Activated naive CD8-positive, alpha-beta T cell treated with anti-CD3 and anti-CD28 coated beads, Interleukin-2, amount 50 U/mL, for 24 hours (primary cell): ENCODE data around the gene GLIS1.
"Not testable (repeated sequence)": the region's sequence is repeated elsewhere in the genome, so short reads cannot be mapped to it uniquely, and the experiment has no call there.

Experiments
- ATAC-seq: fragments of 150-1000 bp; cut with Tn5 transposase; one replicate; pipeline ENCODE4 v1.10.0; 2021
- DNase-seq: peaks from one replicate; pipeline ENCODE4 v3.0.0; 2021
- H3K27ac Mint-ChIP-seq: one replicate; pipeline ENCODE4 v1.8.0; 2021; ENCODE audit warnings: mild to moderate bottlenecking, mixed read lengths
- H3K27me3 Mint-ChIP-seq: one replicate; pipeline ENCODE4 v1.8.0; 2021; ENCODE audit warnings: mixed read lengths
- H3K36me3 Mint-ChIP-seq: one replicate; pipeline ENCODE4 v1.8.0; 2021; ENCODE audit warnings: low read depth, mixed read lengths
- H3K4me1 Mint-ChIP-seq: one replicate; pipeline ENCODE4 v1.8.0; 2021; ENCODE audit warnings: mixed read lengths
- H3K4me3 Mint-ChIP-seq: one replicate; pipeline ENCODE4 v1.8.0; 2021; ENCODE audit warnings: mild to moderate bottlenecking, moderate library complexity, mixed read lengths
- H3K9me3 Mint-ChIP-seq: one replicate; pipeline ENCODE4 v1.8.0; 2021; ENCODE audit warnings: mixed read lengths

The GLIS1 gene

DNA sequence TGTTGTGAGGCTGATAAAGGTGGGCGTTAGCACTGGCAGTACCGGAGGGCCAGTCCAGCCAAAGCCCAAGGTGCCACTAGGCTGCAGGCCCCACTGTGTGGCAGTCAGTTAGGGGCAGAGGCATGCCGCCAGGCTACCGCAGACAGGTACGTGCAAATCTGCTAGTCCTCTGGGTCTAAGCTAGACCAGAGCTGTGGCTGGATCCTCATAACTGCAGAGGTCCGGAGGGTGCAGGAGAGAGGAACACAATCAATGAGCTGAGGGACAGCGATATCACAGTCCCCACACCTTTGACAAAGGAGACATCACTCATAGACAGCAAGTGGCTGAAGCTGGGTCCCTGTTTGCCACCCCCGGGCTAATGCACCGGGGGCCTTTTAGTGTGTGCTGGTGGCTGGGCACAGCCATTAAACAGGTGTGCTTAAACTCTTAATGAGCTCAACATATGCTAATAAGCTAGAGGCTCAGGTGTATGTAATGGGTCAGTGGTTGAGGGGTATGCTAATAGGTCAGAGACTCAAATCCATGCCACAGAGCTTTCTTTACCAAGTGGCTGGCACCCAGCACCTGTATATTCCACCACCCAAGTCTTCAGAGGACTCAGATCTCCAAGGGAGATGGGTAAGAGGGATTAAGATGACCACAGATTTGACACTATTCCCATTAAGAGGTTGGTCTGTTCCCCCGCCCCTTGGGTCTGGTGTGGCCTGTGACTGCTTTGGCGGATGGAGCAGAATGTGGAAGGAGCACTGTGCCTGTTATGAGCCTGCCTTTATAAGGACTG, 82.0 kb downstream of the GLIS1 start:
- Mint-ChIP-seq H3K4me1 (no peaks in the 10 kb centered on the region), H3K27me3 (peaks cover 20% of the 10 kb centered on the region), H3K9me3 (no peaks in the 10 kb centered on the region), H3K4me3 (no peak overlapping the region), H3K36me3 (no peaks in the 10 kb centered on the region), H3K27ac (no peak overlapping the region)
- DNase-seq (no peak), ATAC-seq (no peak)

GRCh38 chr1:53655931-53656746, 82.8 kb downstream of the GLIS1 start:
- Mint-ChIP-seq H3K4me1 (no peaks in the 10 kb centered on the region), H3K27ac (no peak overlapping the region), H3K27me3 (peaks cover 20% of the 10 kb centered on the region), H3K9me3 (no peaks in the 10 kb centered on the region), H3K4me3 (no peak overlapping the region), H3K36me3 (no peaks in the 10 kb centered on the region)
- no peak for DNase-seq
- no peak for ATAC-seq

DNA sequence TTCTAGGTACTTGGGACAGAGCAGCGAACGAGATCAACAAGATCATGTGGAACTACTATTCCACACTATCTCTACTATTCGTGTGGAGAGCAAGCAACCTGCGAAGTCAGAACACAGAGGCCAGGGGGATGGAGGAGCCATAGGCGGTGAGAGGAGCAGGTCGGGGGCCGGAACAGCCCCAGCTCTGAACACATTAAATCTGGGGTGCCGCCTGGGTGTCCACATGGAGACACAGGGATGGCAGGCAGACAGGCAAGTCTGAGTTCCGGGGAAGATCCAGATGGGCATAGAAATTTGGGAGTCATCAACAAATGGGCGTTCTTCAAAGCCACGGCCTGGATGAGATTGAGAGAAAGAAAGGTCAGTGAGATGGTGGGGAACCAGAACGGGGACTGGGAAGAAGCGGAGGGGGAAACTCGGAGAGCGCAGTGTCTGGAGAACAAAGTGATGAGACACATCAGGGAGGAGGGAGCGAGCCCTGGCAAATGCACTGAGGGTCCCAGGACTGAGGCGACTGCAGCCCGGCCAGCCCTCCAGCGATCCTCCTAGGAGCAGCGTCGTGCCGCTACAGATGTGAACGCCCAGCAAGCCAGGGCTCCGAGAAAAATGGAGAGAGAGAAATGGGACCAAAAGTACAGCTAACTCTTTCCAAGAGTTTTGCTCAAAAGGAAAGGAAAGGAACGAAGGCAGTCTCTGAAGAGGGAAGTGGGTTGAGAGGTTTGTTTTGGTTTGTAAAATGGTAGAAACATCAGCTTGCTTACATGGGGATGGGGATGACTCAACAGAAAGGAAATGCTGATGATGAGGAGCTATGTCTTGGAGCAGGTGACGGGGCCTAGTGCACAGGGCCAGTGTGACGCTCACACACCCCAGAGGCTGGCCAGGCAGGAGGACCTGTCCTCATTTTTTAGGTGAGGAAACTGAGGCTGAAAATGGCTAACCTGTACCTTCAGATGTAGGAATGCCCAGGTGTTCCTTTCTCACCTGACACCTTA, 84.5 kb downstream of the GLIS1 start:
- DNase-seq = no peak
- H3K36me3 Mint-ChIP-seq = no peaks in the 10 kb centered on the region
- no peak for ATAC-seq

GRCh38 chr1:53653631-53654030, 85.3 kb downstream of the GLIS1 start:
- Mint-ChIP-seq H3K36me3 (no peaks in the 10 kb centered on the region), H3K9me3 (no peaks in the 10 kb centered on the region), H3K27ac (no peak overlapping the region), H3K4me3 (no peak overlapping the region), H3K4me1 (no peaks in the 10 kb centered on the region), H3K27me3 (peaks cover 20% of the 10 kb centered on the region)
- ATAC-seq (no peak), DNase-seq (no peak)

More for the DNA sequence above, 84.5 kb downstream of the GLIS1 start:
- H3K9me3 Mint-ChIP-seq = no peaks in the 10 kb centered on the region
- H3K4me1 Mint-ChIP-seq = no peaks in the 10 kb centered on the region
- peaks cover 20% of the 10 kb centered on the region for H3K27me3 Mint-ChIP-seq
- no peak overlapping the region for H3K4me3 Mint-ChIP-seq
- no peak overlapping the region for H3K27ac Mint-ChIP-seq

DNA sequence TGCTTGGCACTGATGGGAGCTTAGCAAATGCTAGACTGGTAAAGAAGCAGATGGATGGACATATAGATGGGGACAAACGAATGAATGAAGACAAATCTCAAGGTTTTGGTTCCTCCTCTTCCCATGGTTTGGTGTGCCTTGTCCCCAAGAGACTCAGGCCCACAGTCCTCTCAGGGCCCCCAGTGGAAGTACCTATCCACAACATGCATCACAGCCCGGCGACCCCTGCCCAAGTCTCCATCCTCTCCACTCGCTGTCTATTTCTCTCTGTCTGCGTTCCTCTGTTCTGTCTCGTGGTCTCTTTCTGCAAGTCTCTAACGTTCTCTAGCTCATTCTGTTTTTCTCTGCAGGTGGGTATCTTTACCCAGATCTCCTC, 85.8 kb downstream of the GLIS1 start:
- H3K27ac Mint-ChIP-seq = no peak overlapping the region
- peaks cover 19% of the 10 kb centered on the region for H3K27me3 Mint-ChIP-seq
- no peaks in the 10 kb centered on the region for H3K4me1 Mint-ChIP-seq
- no peak overlapping the region for H3K4me3 Mint-ChIP-seq
- no peaks in the 10 kb centered on the region for H3K9me3 Mint-ChIP-seq
- no peaks in the 10 kb centered on the region for H3K36me3 Mint-ChIP-seq
- DNase-seq (no peak), ATAC-seq (no peak)

GRCh38 chr1:53652441-53653199, 86.3 kb downstream of the GLIS1 start:
- H3K27me3 Mint-ChIP-seq = peaks cover 14% of the 10 kb centered on the region
- no peaks in the 10 kb centered on the region for H3K4me1 Mint-ChIP-seq
- H3K9me3 Mint-ChIP-seq = no peaks in the 10 kb centered on the region
- H3K4me3 Mint-ChIP-seq = no peak overlapping the region
- DNase-seq (no peak), ATAC-seq (no peak)
- H3K36me3 Mint-ChIP-seq = no peaks in the 10 kb centered on the region
- H3K27ac Mint-ChIP-seq = no peak overlapping the region

- DNase-seq (no peak), ATAC-seq (no peak)
- H3K36me3 Mint-ChIP-seq = no peaks in the 10 kb centered on the region
- H3K4me3 Mint-ChIP-seq = no peak overlapping the region
- H3K9me3 Mint-ChIP-seq = no peaks in the 10 kb centered on the region
- H3K27ac Mint-ChIP-seq = no peak overlapping the region
- H3K4me1 Mint-ChIP-seq = no peaks in the 10 kb centered on the region
- peaks cover 14% of the 10 kb centered on the region for H3K27me3 Mint-ChIP-seq
Measured at GRCh38 chr1:53651356-53651755, 87.6 kb downstream of the GLIS1 start.

GRCh38 chr1:53648516-53648915, 90.4 kb downstream of the GLIS1 start:
- Mint-ChIP-seq H3K36me3 (no peaks in the 10 kb centered on the region), H3K27me3 (peaks cover 5% of the 10 kb centered on the region)

DNA sequence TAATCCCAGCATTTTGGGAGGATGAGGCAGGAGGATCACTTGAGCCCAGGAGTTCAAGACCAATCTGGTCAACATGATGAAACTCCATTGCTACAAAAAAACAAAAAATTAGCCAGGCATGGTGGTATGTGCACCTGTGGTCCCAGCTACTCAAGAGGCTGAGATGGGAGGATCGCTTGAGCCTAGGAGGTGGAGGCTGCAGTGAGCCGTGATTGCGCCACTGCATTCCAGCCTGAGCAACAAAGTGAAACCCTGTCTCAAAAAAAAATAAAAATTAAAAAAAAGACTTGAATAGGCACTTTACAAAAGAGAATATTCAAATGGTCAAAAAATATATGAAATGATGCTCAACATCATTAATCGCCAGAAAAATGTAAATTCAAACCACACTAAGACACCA, 91.0 kb downstream of the GLIS1 start:
- not testable (repeated sequence) for H3K9me3 Mint-ChIP-seq, DNase-seq, H3K27ac Mint-ChIP-seq, H3K4me1 Mint-ChIP-seq, ATAC-seq, H3K4me3 Mint-ChIP-seq, H3K27me3 Mint-ChIP-seq, H3K36me3 Mint-ChIP-seq

More at GRCh38 chr1:53648516-53648915, 90.4 kb downstream of the GLIS1 start:
- H3K4me3 Mint-ChIP-seq = no peak overlapping the region
- H3K9me3 Mint-ChIP-seq = no peaks in the 10 kb centered on the region
- H3K4me1 Mint-ChIP-seq = no peaks in the 10 kb centered on the region
- DNase-seq (no peak), ATAC-seq (no peak)
- H3K27ac Mint-ChIP-seq = no peak overlapping the region

GRCh38 chr1:53646732-53647131, 92.2 kb downstream of the GLIS1 start:
- H3K9me3 Mint-ChIP-seq = no peaks in the 10 kb centered on the region
- ATAC-seq = no peak
- no peak overlapping the region for H3K27ac Mint-ChIP-seq
- DNase-seq = no peak
- H3K27me3 Mint-ChIP-seq = peaks cover 7% of the 10 kb centered on the region
- no peak overlapping the region for H3K4me3 Mint-ChIP-seq
- no peaks in the 10 kb centered on the region for H3K36me3 Mint-ChIP-seq
- no peaks in the 10 kb centered on the region for H3K4me1 Mint-ChIP-seq

DNA sequence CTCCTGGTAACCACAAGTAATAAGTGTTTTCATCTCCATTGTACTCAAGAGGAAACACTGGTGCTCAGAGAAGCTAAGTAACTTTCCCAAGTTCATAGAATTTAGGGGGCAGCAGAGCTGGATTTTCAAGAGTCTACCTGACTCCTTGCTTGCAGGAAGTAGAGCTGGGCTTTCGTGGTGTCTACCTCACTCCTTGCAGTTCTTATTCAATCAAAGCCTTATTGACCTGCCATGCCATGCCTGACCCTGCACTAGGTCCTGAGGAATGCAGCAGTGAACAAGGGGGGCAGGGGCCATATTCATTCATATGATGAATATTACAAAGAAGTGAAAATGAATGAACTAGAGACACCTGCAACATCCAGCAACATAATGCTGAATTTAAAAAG, 93.3 kb downstream of the GLIS1 start:
- no peak overlapping the region for H3K27ac Mint-ChIP-seq
- H3K27me3 Mint-ChIP-seq = peaks cover 7% of the 10 kb centered on the region
- no peak for DNase-seq
- H3K4me3 Mint-ChIP-seq = no peak overlapping the region
- no peak for ATAC-seq
- H3K4me1 Mint-ChIP-seq = no peaks in the 10 kb centered on the region
- H3K9me3 Mint-ChIP-seq = no peaks in the 10 kb centered on the region
- no peaks in the 10 kb centered on the region for H3K36me3 Mint-ChIP-seq

DNA sequence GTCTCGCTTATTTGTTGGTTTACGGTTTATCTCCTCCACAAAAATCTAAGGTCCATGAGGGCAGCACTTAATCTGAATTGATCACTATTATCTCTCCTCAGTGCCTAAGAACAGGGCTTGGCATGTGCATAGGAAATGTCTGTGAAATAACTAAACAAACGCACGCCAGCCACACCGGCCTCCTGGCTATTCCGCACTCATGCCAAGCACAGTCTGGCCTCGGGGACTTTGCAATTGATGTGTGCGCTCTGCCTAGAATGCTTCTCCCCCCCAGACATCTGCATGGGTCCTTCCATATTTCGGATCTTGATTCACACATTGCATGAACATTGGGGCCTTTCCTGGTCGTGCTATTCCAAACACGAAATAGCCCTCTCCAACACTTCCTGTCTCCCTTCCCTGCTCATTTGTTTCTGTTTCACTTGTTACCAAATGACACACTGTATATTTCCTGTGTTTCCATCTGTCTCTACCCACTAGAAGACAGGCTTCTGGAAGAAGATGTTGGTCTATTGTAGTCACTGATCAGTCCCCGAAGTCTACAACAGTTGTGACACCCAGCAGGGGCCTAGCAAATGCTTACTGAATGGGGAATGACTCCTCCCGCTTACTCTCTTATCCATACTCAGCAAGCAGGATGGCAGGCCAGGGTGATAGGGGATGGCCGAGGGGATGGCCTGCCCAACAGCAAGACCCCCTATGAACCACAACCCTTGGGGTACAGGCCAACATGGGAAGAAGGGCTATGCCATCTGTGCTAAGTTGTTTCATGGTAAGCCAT, 93.9 kb downstream of the GLIS1 start:
- no peak overlapping the region for H3K4me3 Mint-ChIP-seq
- no peak for DNase-seq
- no peak overlapping the region for H3K27ac Mint-ChIP-seq
- no peaks in the 10 kb centered on the region for H3K4me1 Mint-ChIP-seq
- H3K27me3 Mint-ChIP-seq = peaks cover 7% of the 10 kb centered on the region
- peak; percentile 16 for ATAC-seq
- no peaks in the 10 kb centered on the region for H3K9me3 Mint-ChIP-seq
- no peaks in the 10 kb centered on the region for H3K36me3 Mint-ChIP-seq

GRCh38 chr1:53644496-53644895, 94.5 kb downstream of the GLIS1 start:
- no peaks in the 10 kb centered on the region for H3K9me3 Mint-ChIP-seq
- no peak for DNase-seq

More at GRCh38 chr1:53644496-53644895, 94.5 kb downstream of the GLIS1 start:
- H3K27ac Mint-ChIP-seq = no peak overlapping the region
- no peaks in the 10 kb centered on the region for H3K4me1 Mint-ChIP-seq
- no peaks in the 10 kb centered on the region for H3K36me3 Mint-ChIP-seq
- peaks cover 7% of the 10 kb centered on the region for H3K27me3 Mint-ChIP-seq
- H3K4me3 Mint-ChIP-seq = no peak overlapping the region
- ATAC-seq = no peak
